MG63 (cell line): Measurements from ENCODE around the gene EMC6. TPM values are rescaled to one million over a fixed set of nuclear protein-coding genes. Genes with fewer than 3 reads are reported as not detected.
"Not testable (repeated sequence)": the region's sequence is repeated elsewhere in the genome, so short reads cannot be mapped to it uniquely, and the experiment has no call there.

ENCODE experiments used
- DNase-seq: peaks from one replicate; pipeline ENCODE4 v3.0.0-alpha.2; 2020
- H3K27me3 ChIP-seq: fragments of 250-450 bp; sonication (Bioruptor Pico); 2 replicates; pipeline ENCODE4 v1.5.1; 2020; ENCODE audit warnings: mild to moderate bottlenecking, moderate library complexity
- H3K36me3 ChIP-seq: fragments of 250-450 bp; sonication (Bioruptor Pico); 2 replicates; pipeline ENCODE4 v1.5.1; 2020; ENCODE audit warnings: mild to moderate bottlenecking, moderate library complexity
- H3K4me3 ChIP-seq: fragments of 250-450 bp; sonication (Bioruptor Pico); 2 replicates; pipeline ENCODE4 v1.5.1; 2020; ENCODE audit warnings: mild to moderate bottlenecking, moderate library complexity
- H3K9me3 ChIP-seq: fragments of 250-450 bp; sonication (Bioruptor Pico); 2 replicates; pipeline ENCODE4 v1.5.1; 2020; ENCODE audit warnings: mild to moderate bottlenecking, moderate library complexity
- total RNA-seq: library from RNA; depleted of rRNA; stranded (reverse); fragments of >200 nt; shearing (Covaris generic); gene quantifications from 2 replicates; pipeline ENCODE4 v1.2.3, GENCODE V29; 2014; ENCODE audit warnings: low replicate concordance

The EMC6 gene
- total RNA-seq, 1 experiment from 2014 or later = 23.4 TPM

DNA sequence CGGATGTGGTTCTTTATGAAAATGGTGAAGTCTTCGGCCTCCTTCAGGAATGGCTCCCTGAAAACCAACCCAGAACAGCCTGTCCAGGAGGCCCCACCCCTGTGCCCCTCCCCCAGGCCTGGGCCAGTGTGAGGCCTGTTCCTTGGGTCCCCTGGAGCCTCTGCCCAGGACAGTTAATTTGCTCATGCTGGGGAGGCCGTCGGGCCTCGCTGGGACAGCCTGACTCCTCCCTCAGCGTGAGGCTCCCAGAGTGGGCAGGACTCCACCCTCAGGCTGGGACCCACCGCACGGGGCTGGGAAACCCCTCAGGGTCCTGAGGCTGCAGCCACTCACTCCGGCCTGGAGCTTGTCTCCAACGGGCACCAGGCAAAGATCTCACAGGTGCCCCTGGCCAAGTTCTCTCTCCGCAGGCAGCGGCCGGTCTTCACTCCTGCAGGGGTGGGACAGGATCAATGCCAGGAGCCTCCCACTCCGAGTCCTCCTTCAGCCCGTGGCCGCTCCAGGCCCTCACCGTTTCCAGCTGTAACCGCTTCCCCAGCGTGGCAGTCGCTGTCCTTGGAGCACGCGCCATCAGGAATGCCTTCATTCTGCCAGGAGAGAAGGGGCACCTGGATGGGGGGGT lies 21.6 kb downstream of the EMC6 start:
- Histone ChIP-seq H3K9me3 (no peaks in the 10 kb centered on the region), H3K27me3 (no peaks in the 10 kb centered on the region), H3K4me3 (no peak overlapping the region), H3K36me3 (no peaks in the 10 kb centered on the region)
- no peak for DNase-seq

DNA sequence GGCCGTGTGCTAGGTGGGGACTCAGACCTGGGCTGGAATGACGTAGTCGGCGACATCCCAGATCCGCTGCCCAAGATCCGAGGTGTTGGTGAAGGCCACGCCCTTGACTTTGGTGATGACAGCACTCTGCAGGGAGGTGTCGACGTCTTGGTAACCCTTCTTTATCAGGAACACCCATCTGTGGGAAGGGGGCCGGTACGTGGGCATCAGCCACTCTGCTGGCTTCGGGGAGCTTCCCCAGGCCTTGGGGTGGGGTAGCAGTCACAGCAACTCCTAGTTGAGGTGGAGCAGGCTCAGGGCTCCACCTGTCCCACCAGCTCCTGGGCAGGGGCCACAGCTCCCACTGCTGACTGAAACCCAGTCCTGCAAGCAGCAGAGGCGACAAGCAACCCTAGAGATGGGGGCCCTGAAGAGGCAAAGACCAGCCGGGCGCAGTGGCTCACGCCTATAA lies 23.0 kb downstream of the EMC6 start:
- H3K27me3 ChIP-seq = no peaks in the 10 kb centered on the region
- no peak for DNase-seq
- H3K36me3 ChIP-seq = no peaks in the 10 kb centered on the region

GRCh38 chr17:3692346-3692745 lies 23.7 kb downstream of the EMC6 start:
- Histone ChIP-seq H3K27me3 (no peaks in the 10 kb centered on the region), H3K4me3 (no peak overlapping the region), H3K36me3 (no peaks in the 10 kb centered on the region), H3K9me3 (no peaks in the 10 kb centered on the region)
- no peak for DNase-seq

More for the DNA sequence above, 23.0 kb downstream of the EMC6 start:
- Histone ChIP-seq H3K4me3 (no peak overlapping the region), H3K9me3 (no peaks in the 10 kb centered on the region)

DNA sequence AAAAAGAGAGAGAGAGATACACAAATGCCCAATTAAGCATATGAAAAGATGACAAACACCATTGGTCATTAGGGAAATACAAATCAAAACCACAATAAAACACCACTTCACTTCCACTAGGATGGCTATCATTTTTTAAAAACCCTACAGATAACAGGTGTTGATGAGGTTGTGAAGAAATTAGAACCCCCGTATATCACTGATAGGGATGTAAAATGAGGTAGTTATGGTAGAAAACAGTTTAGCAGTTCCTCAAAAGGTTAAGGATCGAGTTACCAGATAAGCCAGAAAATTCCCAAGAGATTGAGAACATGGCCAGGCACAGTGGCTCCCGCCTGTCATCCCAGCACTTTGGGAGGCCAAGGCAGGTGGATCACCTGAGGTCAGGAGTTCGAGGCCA lies 24.5 kb downstream of the EMC6 start:
- Histone ChIP-seq H3K4me3 (no peak overlapping the region), H3K9me3 (no peaks in the 10 kb centered on the region), H3K36me3 (no peaks in the 10 kb centered on the region), H3K27me3 (no peaks in the 10 kb centered on the region)
- DNase-seq = no peak

DNA sequence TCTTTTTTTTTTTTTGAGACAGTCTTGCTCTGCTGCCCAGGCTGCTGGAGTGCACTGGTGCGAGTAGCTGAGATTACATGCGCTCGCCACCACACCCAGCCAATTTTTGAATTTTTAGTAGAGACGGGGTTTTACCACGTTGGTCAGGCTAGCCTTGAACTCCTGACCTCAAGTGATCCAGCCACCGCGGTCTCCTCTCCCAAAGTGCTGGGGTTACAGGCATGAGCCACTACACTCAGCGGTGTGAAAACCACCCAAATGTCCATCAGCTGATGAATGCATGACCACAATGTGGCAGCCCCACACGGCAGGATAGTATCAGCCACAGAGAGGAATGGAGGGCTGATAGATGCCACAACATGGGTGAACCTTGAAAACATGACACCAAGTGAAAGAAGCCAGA lies 25.2 kb downstream of the EMC6 start:
- no peaks in the 10 kb centered on the region for H3K27me3 ChIP-seq
- DNase-seq = no peak
- H3K36me3 ChIP-seq = no peaks in the 10 kb centered on the region
- no peak overlapping the region for H3K4me3 ChIP-seq
- no peaks in the 10 kb centered on the region for H3K9me3 ChIP-seq

GRCh38 chr17:3695129-3695722 lies 26.6 kb downstream of the EMC6 start:
- Histone ChIP-seq H3K9me3 (no peaks in the 10 kb centered on the region), H3K27me3 (no peaks in the 10 kb centered on the region), H3K36me3 (no peaks in the 10 kb centered on the region), H3K4me3 (peak overlapping the region; percentile 59)
- peak; percentile 66 for DNase-seq

GRCh38 chr17:3695723-3696411 lies 27.3 kb downstream of the EMC6 start, which contains the start of gene P2RX5:
TSS of gene P2RX5 (minus strand) at chr17:3696155. CDS start at chr17:3696005, 150 bp downstream.
- peak within 1 kb of the TSS; percentile 59 for H3K4me3 ChIP-seq
- H3K36me3 ChIP-seq = no peaks in the 10 kb centered on the region
- no peaks in the 10 kb centered on the region for H3K27me3 ChIP-seq
- no peaks in the 10 kb centered on the region for H3K9me3 ChIP-seq
- peak; percentile 36 for DNase-seq

DNA sequence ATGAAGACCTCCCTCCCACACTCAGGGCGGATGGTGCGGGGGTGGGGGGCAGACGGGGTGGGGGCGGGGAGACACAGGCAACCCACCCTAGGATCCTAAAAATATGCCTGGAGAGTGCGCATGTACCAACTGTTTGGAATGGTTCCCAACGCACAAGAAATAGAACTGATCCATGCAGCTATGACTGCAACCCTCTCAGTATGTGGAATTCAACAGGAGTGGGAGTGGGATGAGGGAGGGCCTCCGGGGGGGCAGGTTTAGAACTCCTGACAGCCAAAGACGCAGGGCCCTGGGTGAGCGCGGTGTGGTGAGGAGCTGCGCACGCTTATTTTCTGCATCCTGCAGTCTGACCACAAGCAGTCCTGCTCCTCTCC lies 28.5 kb downstream of the EMC6 start:
- DNase-seq = no peak
- Histone ChIP-seq H3K9me3 (no peaks in the 10 kb centered on the region), H3K4me3 (no peak overlapping the region), H3K27me3 (no peaks in the 10 kb centered on the region), H3K36me3 (no peaks in the 10 kb centered on the region)

- DNase-seq = no peak
- Histone ChIP-seq H3K27me3 (no peaks in the 10 kb centered on the region), H3K9me3 (no peaks in the 10 kb centered on the region), H3K36me3 (no peaks in the 10 kb centered on the region), H3K4me3 (no peak overlapping the region)
Observed at GRCh38 chr17:3698139-3698538, 29.5 kb downstream of the EMC6 start.

- H3K36me3 ChIP-seq = no peaks in the 10 kb centered on the region
- H3K27me3 ChIP-seq = no peaks in the 10 kb centered on the region
- no peak overlapping the region for H3K4me3 ChIP-seq
- DNase-seq = no peak
- no peaks in the 10 kb centered on the region for H3K9me3 ChIP-seq
Observed at GRCh38 chr17:3699951-3700350, 31.3 kb downstream of the EMC6 start.

- H3K27me3 ChIP-seq, H3K4me3 ChIP-seq, H3K9me3 ChIP-seq, DNase-seq, H3K36me3 ChIP-seq: not testable (repeated sequence)
Observed at GRCh38 chr17:3702041-3702539, 33.5 kb downstream of the EMC6 start.

DNA sequence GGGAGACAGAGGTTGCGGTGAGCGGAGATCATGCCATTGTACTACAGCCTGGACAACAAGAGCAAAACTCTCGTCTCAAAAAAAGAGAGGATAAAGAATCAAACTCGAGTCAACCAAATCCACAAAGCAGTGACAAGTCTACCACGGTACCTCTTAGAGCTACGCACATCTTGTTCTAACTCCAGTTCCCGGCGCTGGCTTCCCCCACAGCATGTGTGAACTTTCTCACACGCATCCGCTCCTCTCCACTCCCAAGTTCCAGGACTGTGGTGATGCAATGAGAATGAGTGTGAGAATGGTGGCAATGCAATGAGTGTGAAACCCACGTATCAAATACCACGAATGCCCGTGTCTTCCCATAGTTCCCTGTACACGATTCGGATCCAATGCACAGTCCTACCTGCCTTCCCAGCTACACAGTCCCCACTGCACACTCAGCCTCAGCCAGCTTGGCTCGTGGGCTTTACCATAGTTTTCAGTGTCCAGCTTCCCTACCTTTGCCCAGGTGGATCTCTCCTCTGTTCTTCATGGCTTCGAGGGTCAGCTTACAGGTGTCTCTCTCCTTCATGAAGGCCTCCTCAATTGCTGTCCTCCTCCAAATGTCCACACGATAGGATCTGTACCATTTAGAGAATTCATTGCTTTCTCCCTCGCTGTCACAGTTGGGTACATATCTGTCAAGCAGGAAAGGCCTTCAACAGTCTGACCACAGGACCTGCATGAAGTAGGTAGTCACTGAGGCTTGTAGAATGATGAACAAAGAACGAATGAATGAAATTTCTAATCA lies 36.5 kb downstream of the EMC6 start:
- Histone ChIP-seq H3K27me3 (no peaks in the 10 kb centered on the region), H3K36me3 (no peaks in the 10 kb centered on the region), H3K4me3 (no peak overlapping the region), H3K9me3 (no peaks in the 10 kb centered on the region)
- DNase-seq = no peak

GRCh38 chr17:3705718-3705984 lies 37.0 kb downstream of the EMC6 start:
- H3K4me3 ChIP-seq, H3K9me3 ChIP-seq, H3K27me3 ChIP-seq, DNase-seq, H3K36me3 ChIP-seq: not testable (repeated sequence)

DNA sequence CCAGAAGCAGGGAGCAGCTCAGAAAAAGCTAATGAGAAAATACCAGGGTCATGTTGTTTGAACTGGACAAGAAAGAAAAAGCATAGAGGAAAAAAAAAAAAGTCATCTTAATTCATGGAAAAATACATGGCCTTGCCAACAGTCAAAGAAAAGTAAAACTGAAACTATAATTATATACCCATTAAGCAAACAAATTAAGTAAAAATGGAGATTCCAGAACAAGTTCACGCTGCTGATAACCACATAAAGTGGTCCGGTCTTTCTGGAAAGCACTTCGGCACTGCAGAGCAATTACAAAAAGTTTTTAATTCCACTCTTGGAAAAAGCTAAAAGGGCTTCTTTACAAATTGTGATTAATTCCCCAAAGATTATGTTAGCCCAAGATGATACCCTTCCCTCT lies 39.8 kb downstream of the EMC6 start:
- no peak overlapping the region for H3K4me3 ChIP-seq
- H3K36me3 ChIP-seq = no peaks in the 10 kb centered on the region; the same call in 1 of the 2 replicates
- no peaks in the 10 kb centered on the region for H3K27me3 ChIP-seq
- H3K9me3 ChIP-seq = no peaks in the 10 kb centered on the region
- DNase-seq = no peak

DNA sequence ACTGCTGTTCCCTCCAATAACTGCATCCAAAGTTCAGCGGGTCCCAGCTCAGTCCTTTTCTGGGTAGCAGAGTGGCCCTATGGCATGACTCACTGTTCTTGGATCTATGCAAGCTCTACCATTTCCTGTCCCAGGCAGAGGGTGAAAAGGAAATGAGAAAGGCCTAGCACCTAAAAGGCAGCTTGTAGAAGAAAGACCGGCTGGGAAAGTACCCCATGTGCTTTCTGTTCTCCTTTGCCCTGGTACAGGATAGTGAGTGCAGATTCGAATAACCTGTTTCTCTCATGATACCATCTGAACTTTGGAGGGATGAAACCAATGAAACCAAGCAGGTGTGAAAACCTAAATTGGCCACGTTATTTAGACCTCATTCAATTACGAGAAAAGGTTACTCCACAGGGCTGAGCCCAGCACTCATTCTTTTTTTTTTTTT lies 42.4 kb downstream of the EMC6 start:
- DNase-seq = peak; percentile 28
- H3K36me3 ChIP-seq = no peaks in the 10 kb centered on the region; the same call in 1 of the 2 replicates
- no peaks in the 10 kb centered on the region for H3K9me3 ChIP-seq
- H3K4me3 ChIP-seq = no peak overlapping the region
- no peaks in the 10 kb centered on the region for H3K27me3 ChIP-seq

DNA sequence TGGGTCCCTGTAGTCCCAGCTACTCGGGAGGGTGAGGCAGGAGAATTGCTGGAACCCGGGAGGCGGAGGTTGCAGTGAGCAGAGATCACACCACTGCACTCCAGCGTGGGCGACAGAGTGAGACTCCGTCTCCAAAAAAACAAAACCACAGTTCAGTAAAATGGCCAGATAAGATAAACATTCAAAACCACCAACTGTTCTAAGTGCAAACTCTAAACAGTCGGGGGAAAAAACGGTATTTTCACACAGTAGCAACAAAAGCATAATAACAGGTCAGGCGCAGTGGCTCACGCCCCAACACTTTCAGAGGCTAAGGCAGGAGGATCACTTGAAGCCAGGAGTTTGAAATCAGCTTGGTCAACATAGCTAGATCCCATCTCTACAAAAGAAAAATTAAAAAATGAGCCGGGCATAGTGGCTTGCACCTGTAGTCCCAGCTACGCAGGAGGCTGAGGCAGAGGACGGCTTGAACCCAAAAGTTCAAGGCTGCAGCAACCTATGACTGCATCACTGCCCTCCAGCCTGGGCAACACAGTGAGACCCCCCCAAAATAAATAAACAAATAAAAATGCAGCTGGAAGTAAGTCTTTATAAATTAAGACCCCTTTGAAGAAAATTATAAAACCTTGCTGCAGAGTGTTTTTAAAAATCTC lies 44.3 kb downstream of the EMC6 start:
- no peak for DNase-seq
- Histone ChIP-seq H3K4me3 (no peak overlapping the region), H3K36me3 (peaks cover 7% of the 10 kb centered on the region; the same call in 1 of the 2 replicates), H3K27me3 (no peaks in the 10 kb centered on the region), H3K9me3 (no peaks in the 10 kb centered on the region)

DNA sequence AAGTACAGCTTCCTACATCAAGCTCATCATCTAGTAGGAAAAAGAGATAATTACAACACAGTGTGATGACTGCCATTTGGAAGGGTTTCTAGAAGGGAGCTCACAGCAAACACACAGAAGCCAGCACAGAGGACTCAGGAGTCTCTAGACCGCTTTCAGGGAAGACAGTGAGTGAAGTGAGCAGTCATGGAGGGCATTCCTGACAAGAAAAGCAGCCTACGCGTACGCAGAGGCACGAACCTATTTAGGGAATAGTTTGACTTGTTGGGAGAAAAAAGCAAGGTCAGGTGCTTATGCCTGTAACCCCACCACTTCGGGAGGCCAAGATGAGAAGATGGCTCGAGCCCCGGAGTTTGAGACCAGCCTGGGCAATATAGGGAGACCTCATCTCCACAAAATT lies 46.7 kb downstream of the EMC6 start:
- Histone ChIP-seq H3K4me3 (no peak overlapping the region), H3K27me3 (no peaks in the 10 kb centered on the region), H3K9me3 (no peaks in the 10 kb centered on the region), H3K36me3 (peaks cover 21% of the 10 kb centered on the region)
- no peak for DNase-seq
